GM18511 (cell line): ENCODE results near the gene EIF2AK3.
"Not testable (repeated sequence)": the region's sequence is repeated elsewhere in the genome, so short reads cannot be mapped to it uniquely, and the experiment has no call there.

Experiments
- ATAC-seq: cut with Tn5 transposase; IDR thresholded peaks from one replicate; pipeline ENCODE4 v1.9.1; 2021; ENCODE audit warnings: mild to moderate bottlenecking, moderate library complexity; ENCODE audit not compliant: unreplicated experiment

Gene EIF2AK3

DNA sequence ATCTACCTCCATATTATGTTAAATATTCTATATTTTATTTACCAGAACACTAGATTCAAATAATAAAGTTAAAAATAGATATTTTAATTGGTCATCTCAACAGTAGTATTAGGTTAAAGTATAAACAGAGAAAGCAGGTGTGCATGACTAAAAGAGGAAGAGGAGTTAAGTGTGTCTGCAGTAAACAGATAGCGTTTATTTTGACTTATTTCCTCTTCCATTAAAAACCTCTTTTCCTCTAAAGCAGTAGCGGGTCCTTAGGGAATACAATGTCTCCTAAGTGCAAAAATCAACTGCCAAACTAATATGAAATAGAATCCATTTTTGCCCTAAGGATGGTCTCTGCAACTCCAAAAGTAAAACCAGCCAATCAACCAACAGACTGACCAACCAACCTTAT is 27.7 kb downstream of the EIF2AK3 start:
- peak; percentile 2 for ATAC-seq

DNA sequence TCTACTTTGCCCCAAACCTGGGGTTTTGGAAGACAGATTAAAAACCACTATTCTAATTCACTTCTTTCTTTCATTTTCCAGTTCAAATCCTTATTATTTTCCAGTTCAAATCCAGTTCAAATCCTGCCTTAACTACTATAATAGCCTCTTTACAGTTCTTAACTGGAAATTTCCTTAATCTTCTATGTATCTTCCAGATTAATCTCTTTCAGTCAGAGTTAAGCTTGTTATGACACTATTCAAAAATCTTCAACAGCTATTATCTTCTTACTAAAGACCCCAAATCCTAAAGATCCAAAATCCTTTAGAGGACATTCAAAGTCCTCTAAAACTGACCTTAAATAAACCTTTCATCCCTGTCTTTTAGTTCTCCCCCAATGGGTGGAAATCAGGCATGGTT is 30.1 kb downstream of the EIF2AK3 start:
- ATAC-seq, result no peak

DNA sequence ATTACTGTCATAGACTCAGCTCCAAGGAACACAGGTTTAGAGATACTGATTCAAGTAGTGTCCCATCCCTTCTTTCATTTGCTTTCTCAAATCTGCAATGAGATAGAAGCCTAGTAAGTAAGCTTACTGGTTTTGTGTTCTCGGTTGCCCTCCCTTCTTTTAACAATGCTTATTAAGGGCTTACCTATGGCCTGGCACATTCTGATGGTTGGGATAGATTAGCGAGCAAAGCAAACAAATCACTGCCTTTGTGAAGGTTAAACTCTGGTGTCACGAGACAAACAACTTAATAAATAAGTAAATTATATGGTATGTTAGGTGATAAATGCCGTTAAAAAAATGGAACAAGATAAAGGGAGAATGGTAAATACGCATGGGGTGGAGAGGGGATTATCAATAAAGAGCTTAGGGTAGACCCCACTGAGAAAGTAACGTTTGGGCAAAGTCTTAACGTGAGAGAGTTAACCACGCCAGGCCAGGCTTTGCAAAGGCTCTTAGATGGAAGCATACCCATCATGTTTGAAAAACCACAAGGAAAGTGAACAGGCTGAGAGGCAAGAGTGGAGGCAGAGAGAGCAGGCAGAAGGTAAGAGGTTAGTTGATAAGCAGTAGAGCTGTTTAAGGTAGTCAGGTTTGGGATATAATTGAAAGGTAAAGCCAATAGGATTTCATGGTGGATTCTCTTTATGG is 31.0 kb downstream of the EIF2AK3 start:
- no peak for ATAC-seq

DNA sequence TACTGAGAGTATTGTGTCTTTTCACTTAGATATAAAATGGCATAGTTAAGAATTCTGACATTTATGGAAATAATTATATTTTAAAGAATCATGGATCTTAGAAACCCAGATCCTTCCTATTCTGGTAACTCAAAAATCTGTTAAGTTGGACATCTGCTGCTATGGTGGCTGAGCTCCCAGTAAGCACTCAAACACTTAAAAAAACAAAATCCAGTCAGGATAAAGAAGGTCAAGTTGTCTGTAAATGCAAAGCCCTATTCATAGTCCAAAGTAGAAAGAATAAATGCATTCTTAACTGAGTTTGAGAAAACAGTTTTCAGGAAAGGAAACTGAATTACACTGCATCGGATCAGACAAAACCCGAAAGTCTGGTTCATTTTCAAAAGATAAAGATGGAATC is 35.6 kb downstream of the EIF2AK3 start:
- ATAC-seq, result no peak

DNA sequence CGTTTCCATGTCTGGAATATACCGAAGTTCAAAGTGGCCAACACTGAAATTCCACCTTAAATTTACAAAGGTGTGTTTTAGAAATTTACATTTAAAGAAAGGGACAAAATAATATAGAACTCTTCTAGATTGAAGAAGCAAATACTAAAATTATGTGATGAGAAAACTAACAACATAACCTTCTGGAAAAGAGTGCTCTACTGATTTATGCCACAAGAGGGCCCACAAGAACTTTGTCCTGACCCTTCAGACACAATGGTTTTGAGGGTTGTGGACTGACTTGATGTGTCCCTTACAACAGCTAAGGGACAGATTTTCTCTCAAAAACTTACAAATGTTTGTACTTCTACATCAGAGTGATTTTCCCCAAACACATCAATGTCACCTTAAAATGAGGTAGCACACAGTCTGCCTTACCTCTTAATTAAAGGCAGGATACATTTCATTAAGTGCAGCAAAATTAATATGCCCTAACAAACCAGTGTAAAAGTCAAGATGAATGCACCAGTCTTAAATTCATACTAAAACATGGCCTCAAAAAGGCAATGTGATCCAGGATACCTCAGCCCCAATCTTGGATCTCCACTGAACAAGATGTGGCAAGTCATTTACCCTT is 36.2 kb downstream of the EIF2AK3 start:
- peak; percentile 68 for ATAC-seq

DNA sequence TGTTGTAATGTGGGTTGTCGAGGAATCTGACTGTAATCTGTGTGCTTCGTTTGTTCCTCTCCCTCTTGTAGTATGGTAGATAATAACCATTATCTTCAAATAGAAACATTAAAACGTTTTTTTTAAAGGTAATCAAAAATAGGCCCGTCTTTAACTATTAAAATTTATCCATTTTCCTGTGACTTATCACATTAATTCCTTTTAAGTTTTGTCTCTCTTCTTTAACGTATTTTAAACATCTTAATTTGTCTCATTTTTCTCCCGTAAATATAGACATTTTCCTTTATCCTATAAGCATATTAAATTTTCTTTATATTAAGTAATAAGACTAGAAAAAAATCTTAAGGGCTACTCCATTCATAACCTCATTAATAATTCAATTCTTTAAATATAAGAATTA is 41.3 kb downstream of the EIF2AK3 start:
- no peak for ATAC-seq

DNA sequence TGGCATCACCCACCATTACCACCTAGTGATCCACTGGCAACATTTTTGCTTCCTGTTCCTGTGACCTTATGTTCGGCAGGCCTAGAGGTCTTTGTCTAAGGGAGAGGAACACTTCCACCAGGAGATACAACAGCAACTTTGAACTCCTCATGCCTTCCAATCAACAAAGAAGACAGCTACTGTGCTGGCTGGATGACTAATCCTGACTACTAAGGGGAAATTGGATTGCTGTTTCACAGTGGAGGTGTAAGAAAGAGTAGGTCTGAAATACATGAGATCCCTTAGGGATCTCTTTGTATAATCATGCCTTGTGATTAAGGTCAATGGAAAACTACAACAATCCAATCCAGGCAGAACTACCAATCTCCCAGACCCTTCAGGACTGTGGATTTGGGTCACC is 45.2 kb downstream of the EIF2AK3 start:
- no peak for ATAC-seq

GRCh38 chr2:88580088-88580487 is 47.2 kb downstream of the EIF2AK3 start:
- no peak for ATAC-seq

DNA sequence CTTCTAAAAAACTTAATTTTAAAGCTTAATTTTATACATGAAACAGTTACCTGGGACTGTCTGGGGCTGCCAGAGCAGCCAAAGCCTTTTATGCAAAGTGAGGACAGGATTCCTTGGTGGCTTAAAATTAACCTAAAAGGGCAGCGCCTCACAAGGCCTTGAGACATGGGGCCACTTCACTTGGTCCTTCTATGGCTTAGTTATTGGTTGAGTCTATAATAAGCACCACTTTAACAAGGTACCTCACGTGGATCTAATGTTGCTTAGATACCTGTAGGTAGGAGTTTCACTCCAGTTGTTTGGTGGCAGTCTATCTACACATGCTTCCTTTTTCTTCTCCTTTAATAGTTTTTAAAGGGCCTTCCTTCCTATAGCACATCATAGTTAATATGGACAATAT is 51.6 kb downstream of the EIF2AK3 start:
- no peak for ATAC-seq

DNA sequence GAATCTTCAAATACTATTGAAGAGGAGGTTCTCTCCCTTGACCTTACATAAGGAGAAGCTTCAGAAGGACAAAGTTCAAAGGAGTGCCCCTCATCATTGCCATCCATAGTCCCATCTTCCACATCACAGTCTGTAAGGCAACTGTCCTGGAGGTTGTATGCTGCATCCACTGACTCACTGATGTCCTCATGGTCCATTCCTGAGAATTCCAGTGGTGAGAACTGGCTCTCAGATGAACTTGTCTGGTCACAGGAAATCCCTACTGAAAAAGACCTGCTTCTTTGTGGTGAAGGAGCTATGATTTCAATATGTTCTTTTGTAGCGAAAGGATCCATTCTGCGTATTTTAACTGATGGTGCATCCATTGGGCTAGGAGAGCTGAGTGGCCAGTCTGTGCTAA is 52.2 kb downstream of the EIF2AK3 start:
- no peak for ATAC-seq

- peak; percentile 89 for ATAC-seq
These were observed 52.8 kb downstream of the EIF2AK3 start for GRCh38 chr2:88574445-88574844.

DNA sequence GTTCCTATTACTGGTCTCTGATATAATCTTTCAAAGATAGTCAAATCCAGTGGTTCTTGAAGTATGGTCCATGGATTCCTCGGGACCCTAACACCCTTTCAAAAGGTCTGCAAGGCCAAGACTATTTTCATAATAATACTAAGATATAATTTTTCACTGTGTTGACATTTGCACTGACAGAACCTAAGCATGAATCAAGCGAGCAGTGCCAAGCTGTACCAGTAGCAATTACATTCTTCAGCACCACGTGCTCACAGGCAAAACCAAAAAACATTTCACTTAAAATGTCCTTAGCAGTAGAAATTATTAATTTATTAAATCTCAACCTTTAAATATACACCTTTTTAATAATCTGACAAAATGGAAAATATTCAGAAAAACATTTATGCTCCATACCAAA is 59.1 kb downstream of the EIF2AK3 start:
- ATAC-seq, result no peak

DNA sequence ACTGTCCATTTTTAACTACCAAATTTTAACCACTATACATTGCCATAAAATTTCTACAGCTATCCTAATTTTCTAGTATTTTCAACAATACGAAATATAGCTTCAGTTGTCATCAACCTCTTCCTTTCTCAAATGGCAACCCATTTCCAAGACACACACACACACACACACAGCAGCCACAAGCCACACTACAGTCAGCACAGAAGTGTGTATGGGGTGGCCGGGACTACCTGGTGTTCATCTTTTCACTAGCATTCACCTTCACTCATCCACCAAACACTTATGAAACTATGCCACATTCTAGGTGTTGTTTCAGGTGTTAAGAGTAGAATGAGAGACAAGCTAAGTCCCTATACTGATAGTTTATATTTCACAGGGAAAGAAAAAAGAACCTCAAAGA is 62.9 kb downstream of the EIF2AK3 start:
- ATAC-seq, result no peak

GRCh38 chr2:88563129-88563528 is 64.1 kb downstream of the EIF2AK3 start:
- no peak for ATAC-seq

DNA sequence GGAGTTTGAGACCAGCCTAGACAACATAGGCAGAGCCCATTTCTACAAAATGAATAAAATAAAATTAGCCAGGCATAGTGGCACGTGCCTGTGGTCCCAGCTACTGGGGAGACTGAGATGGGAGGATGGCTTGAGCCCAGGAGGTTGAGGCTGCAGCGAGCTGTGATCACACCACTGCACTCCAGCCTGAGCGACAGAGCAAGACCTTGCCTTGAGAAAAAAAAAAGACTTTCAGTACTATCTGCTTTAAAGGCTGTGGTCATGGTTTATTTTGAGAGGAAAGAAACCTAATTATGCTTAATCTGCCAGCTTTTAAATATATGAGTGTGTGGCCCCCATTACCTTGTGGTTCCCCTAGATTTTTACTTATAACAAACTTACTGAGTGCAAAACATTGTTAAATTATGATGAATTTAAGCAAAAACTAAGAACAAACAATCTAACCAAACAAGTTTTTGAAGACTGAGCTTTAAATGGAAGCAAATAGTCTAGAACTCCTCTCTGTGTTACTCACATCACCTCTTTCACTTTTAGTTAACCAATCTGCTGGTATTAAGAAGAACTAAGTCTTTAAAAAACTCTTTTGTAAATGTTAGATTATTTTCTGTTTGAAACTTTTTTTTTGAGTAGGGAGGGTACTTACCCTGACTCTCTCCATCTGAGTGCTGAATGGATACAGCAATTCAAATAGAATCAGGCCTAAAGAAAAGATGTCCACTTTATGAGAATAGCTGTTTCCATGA is 65.4 kb downstream of the EIF2AK3 start:
- peak; percentile 79 for ATAC-seq

GRCh38 chr2:88560619-88561307 is 66.5 kb downstream of the EIF2AK3 start:
- no peak for ATAC-seq

- ATAC-seq, result no peak
These were observed 70.0 kb downstream of the EIF2AK3 start for GRCh38 chr2:88557290-88557689.

DNA sequence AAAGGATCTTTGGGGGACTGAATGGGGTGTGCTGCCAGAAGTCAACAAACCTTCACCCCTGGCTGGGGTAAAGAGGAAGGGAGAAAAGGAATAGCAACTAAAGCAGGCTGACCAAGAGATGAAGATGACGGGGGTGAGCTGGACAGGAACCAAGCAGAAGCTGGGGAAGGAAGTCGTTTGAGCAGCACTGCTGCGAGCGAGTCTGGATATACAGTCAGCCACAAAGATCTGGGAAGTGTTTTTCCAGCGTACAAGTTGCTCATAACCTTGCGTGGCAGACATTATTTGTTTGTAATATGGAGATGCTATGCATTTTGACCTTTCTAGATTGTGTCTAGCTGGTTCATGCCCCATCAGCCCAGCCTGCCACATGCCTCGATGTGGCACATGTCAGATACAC is 71.2 kb downstream of the EIF2AK3 start:
- ATAC-seq, result no peak

GRCh38 chr2:88554189-88554588 is 73.1 kb downstream of the EIF2AK3 start:
- ATAC-seq, result no peak

DNA sequence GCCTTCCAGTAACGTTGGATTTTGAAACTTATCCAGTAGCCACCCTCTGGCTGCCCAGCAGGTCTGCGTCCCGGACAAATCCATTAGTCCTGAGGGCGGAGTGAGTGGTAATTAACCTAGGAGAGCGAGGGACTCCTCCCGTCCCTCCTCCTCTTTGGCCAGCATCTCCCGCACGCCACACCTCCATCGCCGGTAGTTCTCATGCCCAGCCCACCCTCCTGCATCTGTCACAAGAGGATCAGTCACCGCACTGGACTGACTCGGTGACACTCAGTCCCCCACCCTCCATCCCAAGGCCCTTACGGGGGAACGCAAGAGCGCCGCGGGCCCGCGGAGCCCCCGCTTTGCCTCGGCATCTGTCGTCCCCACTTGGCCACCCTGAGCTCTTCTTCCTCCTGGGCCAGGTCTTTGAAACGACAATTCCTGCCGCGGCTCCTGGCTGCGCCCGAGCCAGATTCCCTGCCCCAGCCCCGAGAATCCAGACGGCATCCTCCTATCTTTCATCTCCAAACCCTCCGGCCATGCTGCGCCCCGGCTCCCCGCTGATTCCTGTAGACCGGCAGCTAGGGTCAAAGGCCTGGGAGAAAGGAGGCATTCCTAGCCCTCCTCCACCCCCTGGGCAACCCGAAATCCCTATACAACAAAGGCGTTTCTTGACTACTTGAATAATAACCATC is 77.5 kb downstream of the EIF2AK3 start:
- ATAC-seq, result no peak

DNA sequence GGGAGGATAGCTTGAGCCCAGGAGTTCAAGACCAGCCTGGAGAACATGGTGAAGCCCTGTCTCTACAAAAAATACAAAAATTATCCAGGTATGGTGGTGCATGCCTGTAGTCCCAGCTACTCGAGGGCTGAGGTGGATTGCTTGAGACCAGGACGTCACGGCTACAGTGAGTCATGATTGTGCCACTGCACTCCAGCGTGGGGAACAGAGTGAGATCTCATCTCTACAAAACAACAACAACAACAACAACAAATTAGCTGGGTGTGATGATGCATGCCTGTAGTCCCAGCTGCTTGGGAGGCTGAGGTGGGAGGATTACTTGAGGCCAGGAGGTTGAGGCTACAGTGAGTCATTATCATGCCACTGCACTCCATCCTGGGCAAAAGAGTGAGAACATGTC is 81.0 kb downstream of the EIF2AK3 start:
- ATAC-seq, result not testable (repeated sequence)
